Sigmoid colon (tissue), 7 donors: ENCODE data around the gene PTPRT. TPM values are rescaled to one million over a fixed set of nuclear protein-coding genes. Genes with fewer than 3 reads are reported as not detected.

Source experiments
- DNase-seq: peaks from one replicate; pipeline ENCODE4 v3.0.0-alpha.2; 2019
- H3K27ac ChIP-seq, 4 donors: fragments of 200-600 bp; sonication (generic); one replicate each; pipeline ENCODE4 v1.5.1; 2016 to 2019; ENCODE audit warnings: mild to moderate bottlenecking in 1 of 4
- H3K27me3 ChIP-seq, 3 donors: fragments of 200-600 bp; sonication (generic); one replicate each; pipeline ENCODE4 v1.5.1; 2019; ENCODE audit warnings: mild to moderate bottlenecking in 1 of 3
- H3K36me3 ChIP-seq, 4 donors: fragments of 200-600 bp; sonication (generic); one replicate each; pipeline ENCODE4 v1.5.1; 2016 to 2019
- H3K4me1 ChIP-seq, 4 donors: fragments of 200-600 bp; sonication (generic); one replicate each; pipeline ENCODE4 v1.5.1; 2017 to 2019
- H3K4me3 ChIP-seq, 4 donors: fragments of 200-600 bp; sonication (generic); one replicate each; pipeline ENCODE4 v1.5.1; 2017 to 2019; ENCODE audit warnings: mild to moderate bottlenecking in 2 of 4, moderate library complexity in 1 of 4
- H3K9me3 ChIP-seq, 4 donors: fragments of 200-600 bp in 3 of 4; sonication (generic) in 3 of 4; one replicate each; pipeline versions ENCODE4 v1.5.1 to v1.6.1; 2013 to 2019
- CTCF ChIP-seq, 4 experiments: fragments of 450-650 bp in 3 of 4; fragments of 200-600 bp in 1 of 4; IDR thresholded peaks; one replicate each; pipeline ENCODE4 v1.5.1; 2016 to 2019; ENCODE audit warnings: antibody characterized with exemption in 4 of 4, mild to moderate bottlenecking in 3 of 4, moderate library complexity in 2 of 4
- EP300 ChIP-seq, 4 donors: sonication (generic); formaldehyde crosslinking; IDR thresholded peaks; one replicate each; pipeline ENCODE4 v1.6.1; 2017; ENCODE audit warnings: antibody characterized with exemption in 4 of 4
- POLR2A ChIP-seq, 2 donors: fragments of 450-650 bp; IDR thresholded peaks; one replicate each; pipeline ENCODE4 v1.6.1; 2016; ENCODE audit warnings: antibody characterized with exemption in 2 of 2, mild to moderate bottlenecking in 2 of 2, moderate library complexity in 2 of 2
- POLR2AphosphoS5 ChIP-seq, 4 donors: sonication (generic); formaldehyde crosslinking; IDR thresholded peaks; one replicate each; pipeline ENCODE4 v1.6.1; 2017; ENCODE audit warnings: antibody characterized with exemption in 4 of 4
- WGBS, 2 donors: extraction: QIAGEN DNeasy Blood & Tissue Kit; methylation state at CpG; one replicate each; pipeline ENCODE4 v1.1.7; 2013; 5-methylcytosine and 5-hydroxymethylcytosine counted together
- intact Hi-C: fragments of 100-400 bp; cut with DNase I; formaldehyde crosslinking; loops from one replicate; pipeline ENCODE4 v1.15.1; 2023
- polyA plus RNA-seq, 3 donors: library from polyadenylated mRNA; stranded (reverse); fragments of 200-250 nt; gene quantifications; one replicate each; pipeline ENCODE4 v1.2.3, GENCODE V29; 2013
- total RNA-seq, 4 donors: library from RNA; depleted of rRNA; stranded (reverse); fragments of >200 nt; gene quantifications; one replicate each; pipeline ENCODE4 v1.1.0, GENCODE V29; 2016
- donor health status: healthy with polysubstance abuse.
- donor health status: Bipolar disorder and iron deficiency.
- donor health status: healthy.

Gene PTPRT
- total and polyA plus RNA-seq, 7 donors = under 0.01 to 0.41 (median 0.12) TPM; not detected in 3

- Histone ChIP-seq H3K4me3 (no peak overlapping the region), H3K4me1 (peaks cover 0 to 2% (median under 1%) of the 10 kb centered on the region in 4 donors), H3K9me3 (no peaks in the 10 kb centered on the region), H3K36me3 (no peaks in the 10 kb centered on the region), H3K27ac (no peak overlapping the region), H3K27me3 (no peaks in the 10 kb centered on the region)
- TF ChIP-seq POLR2AphosphoS5 (IDR thresholded peaks at IDR 0.05) = no peak
- TF ChIP-seq POLR2A (IDR thresholded peaks at IDR 0.05) = no peak
- no peak for TF ChIP-seq CTCF (IDR thresholded peaks at IDR 0.05)
- no peak for TF ChIP-seq EP300 (IDR thresholded peaks at IDR 0.05)
- intact Hi-C loops = no loop called here
- DNase-seq = no peak
- 63 to 72% methylated on average over 2 of the region's 2 CpGs for WGBS, 2 donors
These were observed 231.2 kb downstream of the PTPRT start for GRCh38 chr20:42958367-42959069.

- H3K4me1 ChIP-seq = no peaks in the 10 kb centered on the region
- intact Hi-C loops = no loop called here
- TF ChIP-seq EP300 (IDR thresholded peaks at IDR 0.05) = no peak
- H3K27me3 ChIP-seq = no peaks in the 10 kb centered on the region
- no peak overlapping the region for H3K27ac ChIP-seq
- H3K9me3 ChIP-seq = no peaks in the 10 kb centered on the region
- WGBS, 2 donors = 80 to 87% methylated on average over 1 of the region's 1 CpG
- no peaks in the 10 kb centered on the region for H3K36me3 ChIP-seq
- no peak for DNase-seq
- no peak overlapping the region for H3K4me3 ChIP-seq
These were observed 232.0 kb downstream of the PTPRT start for GRCh38 chr20:42957704-42958095.

- no peak for DNase-seq
- Histone ChIP-seq H3K27ac (no peak overlapping the region), H3K4me3 (no peak overlapping the region), H3K4me1 (no peaks in the 10 kb centered on the region), H3K9me3 (no peaks in the 10 kb centered on the region), H3K36me3 (no peaks in the 10 kb centered on the region), H3K27me3 (no peaks in the 10 kb centered on the region)
- WGBS, 2 donors = 17 to 50% methylated on average over 9 of the region's 9 CpGs
- intact Hi-C loops = no loop called here
- no peak for TF ChIP-seq POLR2AphosphoS5 (IDR thresholded peaks at IDR 0.05)
- no peak for TF ChIP-seq POLR2A (IDR thresholded peaks at IDR 0.05)
- TF ChIP-seq CTCF (IDR thresholded peaks at IDR 0.05) = no peak
- no peak for TF ChIP-seq EP300 (IDR thresholded peaks at IDR 0.05)
These were observed 232.5 kb downstream of the PTPRT start for GRCh38 chr20:42957018-42957703.

- TF ChIP-seq POLR2A (IDR thresholded peaks at IDR 0.05) (no peak), CTCF (IDR thresholded peaks at IDR 0.05) (no peak), EP300 (IDR thresholded peaks at IDR 0.05) (no peak), POLR2AphosphoS5 (IDR thresholded peaks at IDR 0.05) (no peak)
- H3K36me3 ChIP-seq = no peaks in the 10 kb centered on the region
- no peak overlapping the region for H3K4me3 ChIP-seq
- no peaks in the 10 kb centered on the region for H3K27me3 ChIP-seq
- no peak overlapping the region for H3K27ac ChIP-seq
- no peak for DNase-seq
- no peaks in the 10 kb centered on the region for H3K9me3 ChIP-seq
- intact Hi-C loops = no loop called here
- WGBS, 2 donors = 91% methylated on average over 4 of the region's 4 CpGs
- no peaks in the 10 kb centered on the region for H3K4me1 ChIP-seq
These were observed 234.0 kb downstream of the PTPRT start for GRCh38 chr20:42955713-42956112.

- Histone ChIP-seq H3K27ac (no peak overlapping the region), H3K9me3 (peaks cover 0 to 2% (median 0%) of the 10 kb centered on the region in 4 donors), H3K4me3 (no peak overlapping the region), H3K4me1 (no peaks in the 10 kb centered on the region), H3K27me3 (no peaks in the 10 kb centered on the region), H3K36me3 (no peaks in the 10 kb centered on the region)
- intact Hi-C loops = no loop called here
- TF ChIP-seq POLR2A (IDR thresholded peaks at IDR 0.05) (no peak), POLR2AphosphoS5 (IDR thresholded peaks at IDR 0.05) (no peak), EP300 (IDR thresholded peaks at IDR 0.05) (no peak), CTCF (IDR thresholded peaks at IDR 0.05) (no peak)
- WGBS, 2 donors = 52 to 66% methylated on average over 5 of the region's 5 CpGs
- DNase-seq = no peak
These were observed 234.8 kb downstream of the PTPRT start for GRCh38 chr20:42954951-42955350.
